Activated CD8-positive, alpha-beta memory T cell treated with anti-CD3 and anti-CD28 coated beads for 1 hour (primary cell): ENCODE measurements around the gene ZNF670.

Experiments used
- DNase-seq, 2 donors: peaks; one replicate each; pipeline ENCODE4 v3.0.0-alpha.2; 2020; ENCODE audit warnings: low read depth in 1 of 2; ENCODE audit errors: extremely low read depth in 1 of 2

Gene ZNF670

GRCh38 chr1:247104965-247105364 lies 26.4 kb upstream of the ZNF670 start:
- no peak for DNase-seq

GRCh38 chr1:247103859-247104591 lies 25.4 kb upstream of the ZNF670 start, which contains the start of gene ZNF669:
Gene ZNF669, minus strand, starts transcription at chr1:247104356. Its CDS starts 157 bp downstream, at chr1:247104199.
- DNase-seq = peak; percentile 79 to 86

GRCh38 chr1:247102381-247102780 lies 23.8 kb upstream of the ZNF670 start:
- DNase-seq = no peak

- no peak for DNase-seq
These were observed 22.2 kb upstream of the ZNF670 start for GRCh38 chr1:247100676-247101279.

GRCh38 chr1:247096958-247097357 lies 18.3 kb upstream of the ZNF670 start:
- no peak for DNase-seq

- no peak for DNase-seq
These were observed 17.9 kb upstream of the ZNF670 start for GRCh38 chr1:247096544-247096943.

GRCh38 chr1:247096112-247096511 lies 17.5 kb upstream of the ZNF670 start:
- DNase-seq = no peak

GRCh38 chr1:247090455-247090854 lies 11.8 kb upstream of the ZNF670 start:
- DNase-seq = no peak

GRCh38 chr1:247089616-247090375 lies 11.2 kb upstream of the ZNF670 start:
- DNase-seq = no peak

GRCh38 chr1:247088967-247089366 lies 10.4 kb upstream of the ZNF670 start:
- DNase-seq = no peak

GRCh38 chr1:247087256-247087655 lies 8.6 kb upstream of the ZNF670 start:
- no peak for DNase-seq

GRCh38 chr1:247085310-247085709 lies 6.7 kb upstream of the ZNF670 start:
- DNase-seq = no peak

GRCh38 chr1:247084771-247085170 lies 6.2 kb upstream of the ZNF670 start:
- no peak for DNase-seq

- no peak for DNase-seq
These were observed 697 bp upstream of the ZNF670 start for GRCh38 chr1:247079141-247079874.

- DNase-seq = no peak
These were observed 744 bp downstream of the ZNF670 start for GRCh38 chr1:247077876-247078257.

GRCh38 chr1:247077213-247077612 lies 1.4 kb downstream of the ZNF670 start:
- no peak for DNase-seq

GRCh38 chr1:247070645-247071044 lies 8.0 kb downstream of the ZNF670 start:
- DNase-seq = no peak

- no peak for DNase-seq
These were observed 14.3 kb downstream of the ZNF670 start for GRCh38 chr1:247064304-247064703.

GRCh38 chr1:247060771-247061170 lies 17.8 kb downstream of the ZNF670 start:
- DNase-seq = no peak

- DNase-seq = no peak
These were observed 22.5 kb downstream of the ZNF670 start for GRCh38 chr1:247056071-247056470.

- no peak for DNase-seq
These were observed 23.6 kb downstream of the ZNF670 start for GRCh38 chr1:247054992-247055415.
